ENCODE results near the gene CEMIP2. TPM values are rescaled to one million over a fixed set of nuclear protein-coding genes. Genes with fewer than 3 reads are reported as not detected.

The CEMIP2 gene
- total RNA-seq (2016; rRNA removed; fragmentation: Illumina TruSeq; extraction: Trizol) (52.7 and 94.3 TPM in 2 replicates), polyA plus RNA-seq (2011; rRNA removed) (107 and 128 TPM in 2 replicates), polyA minus RNA-seq (2011; rRNA and poly(A)+ RNA removed; ENCODE audit: low replicate concordance) (52.0 and 515 TPM in 2 replicates), Bru-seq, nascent RNA (percentile 97 among the genes with signal in this experiment), BruChase-seq, experiment 1, labeled RNA remaining after a 6-hour chase (percentile 97 among the genes with signal in this experiment), BruChase-seq, experiment 2, labeled RNA remaining after a 2-hour chase (percentile 97 among the genes with signal in this experiment)
- total RNA-seq (2016; cell fraction: cytosol; rRNA removed; fragmentation: Illumina TruSeq; extraction: Trizol; ENCODE audit: low read depth): 12.3 and 13.8 TPM in 2 replicates
- 49.2 and 95.9 TPM in 2 replicates for total RNA-seq (2016; cell fraction: insoluble cytoplasmic fraction; rRNA removed; fragmentation: Illumina TruSeq; extraction: Trizol)
- total RNA-seq (2016; cell fraction: membrane; rRNA removed; fragmentation: Illumina TruSeq; extraction: Trizol): 24.9 and 26.3 TPM in 2 replicates
- total RNA-seq (2016; cell fraction: nucleus; rRNA removed; fragmentation: Illumina TruSeq; extraction: Trizol): 146 and 159 TPM in 2 replicates
- 103 and 138 TPM in 2 replicates for polyA plus RNA-seq (2011; cell fraction: cytosol; rRNA removed)
- polyA plus RNA-seq (2011; cell fraction: nucleus; rRNA removed): 160 and 195 TPM in 2 replicates
- 93.3 and 95.0 TPM in 2 replicates for polyA plus RNA-seq (2012)
- 3.4 and 3.5 TPM in 2 replicates for polyA plus RNA-seq (2016; cell fraction: cytosol; fragmentation: Illumina TruSeq; extraction: Trizol; ENCODE audit: low read depth)
- polyA plus RNA-seq (2016; cell fraction: insoluble cytoplasmic fraction; fragmentation: Illumina TruSeq; extraction: Trizol; ENCODE audit: low read depth): 42.2 and 43.3 TPM in 2 replicates
- polyA plus RNA-seq (2016; cell fraction: membrane; fragmentation: Illumina TruSeq; extraction: Trizol; ENCODE audit: low read depth): 8.1 and 10.3 TPM in 2 replicates
- polyA plus RNA-seq (2016; cell fraction: nucleus; fragmentation: Illumina TruSeq; extraction: Trizol; ENCODE audit: insufficient read depth, low read depth): 117 and 121 TPM in 2 replicates
- polyA minus RNA-seq (2011; cell fraction: cytosol; rRNA and poly(A)+ RNA removed): 154 and 169 TPM in 2 replicates
- polyA minus RNA-seq (2011; cell fraction: nucleus; rRNA and poly(A)+ RNA removed): 456 and 483 TPM in 2 replicates
- long read RNA-seq, experiment 1, partial matches to known transcripts: 3 of 16 reads
- long read RNA-seq, experiment 1, other reads (novel, unspliced or antisense): 8 of 16 reads
- long read RNA-seq, experiment 2, full-length matches to known transcripts: 18 of 189 reads
- long read RNA-seq, experiment 2, partial matches to known transcripts: 145 of 189 reads
- long read RNA-seq, experiment 2, other reads (novel, unspliced or antisense): 26 of 189 reads

- Histone ChIP-seq H3K27ac (ENCODE audit: extremely low read length, insufficient read depth, low read length) (peak within 1 kb of the TSS; percentile 92), H3K36me3 (replicated peaks in 1 of 2; ENCODE audit: control insufficient read depth in 1 of 2, insufficient read depth in 2 of 2, low read length in 2 of 2) (no peaks in the 10 kb centered on the region), H3K9me3 (ENCODE audit: low read length) (no peaks in the 10 kb centered on the region), H3K4me2 (ENCODE audit: low read depth, low read length) (peak within 1 kb of the TSS; percentile 99), H3K4me3 (replicated peaks in 1 of 3; ENCODE audit: insufficient read depth in 1 of 3, low read depth in 2 of 3, low read length in 3 of 3) (peak within 1 kb of the TSS; percentile 90 to 99 (median 98)), H3K9ac (ENCODE audit: insufficient read depth, low read depth, low read length) (peak within 1 kb of the TSS; percentile 97), H3K27me3 (ENCODE audit: control insufficient read depth in 1 of 2, insufficient read depth in 2 of 2, low read length in 2 of 2) (peaks cover 0 to 12% of the 10 kb centered on the region in 2 experiments; a peak in 1 of 5 replicates), H2AFZ (ENCODE audit: low read length) (no peak within 1 kb of the TSS), H3K4me1 (ENCODE audit: insufficient read depth, low read length) (peaks cover 31% of the 10 kb centered on the region), H3K79me2 (ENCODE audit: insufficient read depth, low read length) (peaks cover 48% of the 10 kb centered on the region), H4K20me1 (ENCODE audit: insufficient read depth, low read length) (0 out of 2 replicates have a peak, but pooled peaks cover 5% of the 10 kb centered on the region)
- FAIRE-seq (no peak), ATAC-seq (peak; percentile 87), DNase-seq (ENCODE audit: low spot score) (peak; percentile 71)
- intact Hi-C loops (cut with micrococcal nuclease; ENCODE audit: unreplicated experiment) (loop anchor here (1.0 to 2.0 kb wide), 3 partner anchors 42 to 484 kb away; no protein-coding TSS in a partner anchor), in situ Hi-C loops (cut with HindIII; ENCODE audit: extremely low pct_ligation_motif_present, low pct_unique_long_range_greater_than_20kb) (loop anchor here (5.0 kb wide), 2 partner anchors 41 to 156 kb away; no protein-coding TSS in a partner anchor)
- WGBS (ENCODE audit: low lambda C conversion rate): 0% methylated on average over 11 of the region's 86 CpGs
- ChIA-PET POLR2A (interaction anchor here (0.7 to 4.9 kb wide), 18 partner anchors 9 to 414 kb away, joined by 3 to 31 read pairs (median 5); no protein-coding TSS in a partner anchor), CTCF (ENCODE audit: low intra/inter-chr PET ratio, low total read pairs) (interaction anchor here (1.3 to 2.4 kb wide), 3 partner anchors 43 to 164 kb away, joined by 3 to 25 read pairs (median 6); no protein-coding TSS in a partner anchor)
- BruUV-seq (replicated peaks): no TSS peak
- TF ChIP-seq KMT2B (CRISPR knock-in tag; IDR thresholded peaks at IDR 0.05) (peak; percentile 37; the same call in 1 of the 2 replicates), TBL1XR1 (IDR thresholded peaks at IDR 0.05; ENCODE audit: borderline replicate concordance, low read length, partially characterized antibody) (peak; percentile 60), DR1 (CRISPR knock-in tag; IDR thresholded peaks at IDR 0.05) (peak; percentile 96), SOX13 (IDR thresholded peaks at IDR 0.05) (no peak), SOX13 (CRISPR knock-in tag; conservative IDR thresholded peaks at IDR 0.05 in 1 of 2, IDR thresholded peaks at IDR 0.05 in 1 of 2) (peak in 1 of 2 experiments; percentile 55; a peak in 2 of 4 replicates), MXI1 (IDR thresholded peaks at IDR 0.05; ENCODE audit: borderline replicate concordance, low read depth, low read length) (0 out of 3 replicates have a peak, but pooled peaks have one; percentile 13), ZNF710 (CRISPR knock-in tag; IDR thresholded peaks at IDR 0.05; ENCODE audit: borderline replicate concordance) (peak; percentile 46; the same call in 1 of the 2 replicates), KDM5B (CRISPR knock-in tag; IDR thresholded peaks at IDR 0.05; ENCODE audit: borderline replicate concordance) (peak; percentile 25; the same call in 1 of the 2 replicates), ZNF605 (CRISPR knock-in tag; IDR thresholded peaks at IDR 0.05) (peak; percentile 10; the same call in 1 of the 2 replicates), HMG20B (CRISPR knock-in tag; conservative IDR thresholded peaks at IDR 0.05) (no peak), KMT2A (CRISPR knock-in tag; IDR thresholded peaks at IDR 0.05) (peak; percentile 88), E2F2 (CRISPR knock-in tag; IDR thresholded peaks at IDR 0.05; ENCODE audit: borderline replicate concordance) (0 out of 2 replicates have a peak, but pooled peaks have one; percentile 32), TAF1 (CRISPR knock-in tag; IDR thresholded peaks at IDR 0.05) (peak; percentile 95), U2AF1 (optimal IDR thresholded peaks at IDR 0.05; ENCODE audit: low read depth, low read length) (peak; percentile 71)
Observed at GRCh38 chr9:71768388-71769174, at the start of gene CEMIP2. Gene CEMIP2 (minus strand): TSS chr9:71768513. CDS start chr9:71750373, 18,140 bp downstream.
